ENCODE data around the gene SPON1.

SPON1 gene

GRCh38 chr11:14054116-14055107, 91.9 kb downstream of the SPON1 start:
- no peak for DNase-seq
- Histone ChIP-seq H3K27ac (no peak overlapping the region), H3K27me3 (replicated peaks) (no peaks in the 10 kb centered on the region), H3K4me3 (ENCODE audit: low read depth, low read length) (no peak overlapping the region), H3K36me3 (replicated peaks) (no peaks in the 10 kb centered on the region)
- no peak for TF ChIP-seq CTCF (IDR thresholded peaks at IDR 0.05; ENCODE audit: low read depth, low read length, missing control alignments)
- in situ Hi-C loops (cut with HindIII; ENCODE audit: low pct_ligation_motif_present, low sequenced_read_pairs), result no loop called here

- no peak overlapping the region for H3K4me3 ChIP-seq (ENCODE audit: low read depth, low read length)
- no peak for TF ChIP-seq CTCF (IDR thresholded peaks at IDR 0.05; ENCODE audit: low read depth, low read length, missing control alignments)
- H3K36me3 ChIP-seq (replicated peaks), result no peaks in the 10 kb centered on the region
- H3K27ac ChIP-seq, result no peak overlapping the region
- no peak for DNase-seq
- H3K27me3 ChIP-seq (replicated peaks), result no peaks in the 10 kb centered on the region
- in situ Hi-C loops (cut with HindIII; ENCODE audit: low pct_ligation_motif_present, low sequenced_read_pairs), result no loop called here
Measured at GRCh38 chr11:14055936-14056335, 93.4 kb downstream of the SPON1 start.

GRCh38 chr11:14058061-14058460, 95.5 kb downstream of the SPON1 start:
- no peak for DNase-seq
- Histone ChIP-seq H3K27me3 (replicated peaks) (no peaks in the 10 kb centered on the region), H3K36me3 (replicated peaks) (no peaks in the 10 kb centered on the region), H3K4me3 (ENCODE audit: low read depth, low read length) (no peak overlapping the region), H3K27ac (no peak overlapping the region)
- TF ChIP-seq CTCF (IDR thresholded peaks at IDR 0.05; ENCODE audit: low read depth, low read length, missing control alignments), result no peak
- in situ Hi-C loops (cut with HindIII; ENCODE audit: low pct_ligation_motif_present, low sequenced_read_pairs), result no loop called here

- Histone ChIP-seq H3K27ac (no peak overlapping the region), H3K36me3 (replicated peaks) (no peaks in the 10 kb centered on the region), H3K27me3 (replicated peaks) (no peaks in the 10 kb centered on the region), H3K4me3 (ENCODE audit: low read depth, low read length) (no peak overlapping the region)
- no peak for TF ChIP-seq CTCF (IDR thresholded peaks at IDR 0.05; ENCODE audit: low read depth, low read length, missing control alignments)
- in situ Hi-C loops (cut with HindIII; ENCODE audit: low pct_ligation_motif_present, low sequenced_read_pairs), result no loop called here
- no peak for DNase-seq
Measured at GRCh38 chr11:14059491-14059890, 97.0 kb downstream of the SPON1 start.

- Histone ChIP-seq H3K27me3 (replicated peaks) (no peaks in the 10 kb centered on the region), H3K4me3 (ENCODE audit: low read depth, low read length) (no peak overlapping the region), H3K36me3 (replicated peaks) (no peaks in the 10 kb centered on the region), H3K27ac (no peak overlapping the region)
- in situ Hi-C loops (cut with HindIII; ENCODE audit: low pct_ligation_motif_present, low sequenced_read_pairs), result no loop called here
- no peak for DNase-seq
- no peak for TF ChIP-seq CTCF (IDR thresholded peaks at IDR 0.05; ENCODE audit: low read depth, low read length, missing control alignments)
Measured at GRCh38 chr11:14061721-14062120, 99.2 kb downstream of the SPON1 start.
